Mesenteric fat pad (tissue), 1 donor: Measurements from ENCODE around the gene PKP3. TPM values are rescaled to one million over a fixed set of nuclear protein-coding genes. Genes with fewer than 3 reads are reported as not detected.
"Not testable (repeated sequence)": the region's sequence is repeated elsewhere in the genome, so short reads cannot be mapped to it uniquely, and the experiment has no call there.

ENCODE experiments used
- DNase-seq: peaks from one replicate; pipeline ENCODE4 v3.0.0-alpha.2; 2020; ENCODE audit warnings: low spot score
- total RNA-seq: library from RNA; stranded (reverse); fragmentation: NEBNext Ultra II Directional; extraction: Animal tissue kit (Norgen Biotek cat#: 25700); gene quantifications from one replicate; pipeline ENCODE4 v1.2.1, GENCODE V29; 2021
- donor health status: DM: yes; HTN: yes; CAD: no.

PKP3 gene
- total RNA-seq, 1 donor from 2014 or later = 1.2 TPM

DNA sequence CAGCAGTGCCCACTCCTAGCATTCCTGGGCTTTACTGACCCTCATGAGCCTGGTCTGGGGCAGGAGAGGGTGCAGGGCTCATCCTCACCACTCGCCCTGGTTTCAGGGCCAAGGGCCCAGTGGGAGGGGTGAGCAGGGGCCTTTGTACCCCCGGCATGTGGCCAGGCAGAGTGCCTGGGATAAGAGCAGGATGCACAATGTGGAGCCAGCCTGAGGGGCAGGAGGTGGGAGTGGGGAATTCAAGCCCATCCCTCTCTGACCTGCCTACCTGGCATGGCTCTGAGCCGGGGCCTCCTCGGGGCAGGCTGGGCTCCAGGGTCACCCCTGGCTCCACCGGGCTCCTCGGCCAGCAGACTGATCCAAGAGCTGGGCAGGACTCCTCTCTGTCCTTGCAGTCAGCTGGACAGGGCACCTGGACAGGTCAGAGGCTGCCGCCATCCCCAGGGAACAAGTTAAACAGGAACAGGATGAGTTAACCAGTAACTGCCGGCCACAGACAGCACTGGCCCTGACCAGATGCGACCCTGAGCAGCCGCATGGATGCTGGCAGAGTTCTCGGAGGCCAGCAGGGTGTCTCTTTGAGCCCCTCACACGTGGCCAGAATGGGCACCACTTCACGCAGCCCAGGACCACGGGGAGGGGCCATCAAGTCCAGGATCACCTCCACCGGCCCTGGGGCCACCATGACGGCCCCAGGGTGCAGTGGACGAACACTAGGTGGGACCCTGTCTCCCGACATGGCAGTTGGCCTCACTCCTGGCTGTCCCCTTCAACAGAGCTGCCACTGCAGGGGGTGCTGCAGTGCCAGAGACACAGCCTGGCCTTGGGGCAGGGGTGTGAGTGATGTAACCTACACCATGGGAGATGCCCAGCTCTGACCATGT is 15.8 kb downstream of the PKP3 start:
- DNase-seq = no peak

DNA sequence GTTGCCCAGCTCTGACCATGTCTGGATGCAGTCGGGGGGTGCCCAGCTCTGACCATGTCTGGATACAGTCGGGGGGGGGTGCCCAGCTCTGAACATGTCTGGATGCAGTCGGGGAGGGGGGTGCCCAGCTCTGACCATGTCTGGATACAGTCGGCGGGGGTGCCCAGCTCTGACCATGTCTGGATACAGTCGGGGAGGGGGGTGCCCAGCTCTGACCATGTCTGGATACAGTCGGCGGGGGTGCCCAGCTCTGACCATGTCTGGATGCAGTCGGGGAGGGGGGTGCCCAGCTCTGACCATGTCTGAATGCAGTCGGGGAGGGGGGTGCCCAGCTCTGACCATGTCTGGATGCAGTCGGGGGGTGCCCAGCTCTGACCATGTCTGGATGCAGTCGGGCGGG is 16.7 kb downstream of the PKP3 start:
- DNase-seq = not testable (repeated sequence)

DNA sequence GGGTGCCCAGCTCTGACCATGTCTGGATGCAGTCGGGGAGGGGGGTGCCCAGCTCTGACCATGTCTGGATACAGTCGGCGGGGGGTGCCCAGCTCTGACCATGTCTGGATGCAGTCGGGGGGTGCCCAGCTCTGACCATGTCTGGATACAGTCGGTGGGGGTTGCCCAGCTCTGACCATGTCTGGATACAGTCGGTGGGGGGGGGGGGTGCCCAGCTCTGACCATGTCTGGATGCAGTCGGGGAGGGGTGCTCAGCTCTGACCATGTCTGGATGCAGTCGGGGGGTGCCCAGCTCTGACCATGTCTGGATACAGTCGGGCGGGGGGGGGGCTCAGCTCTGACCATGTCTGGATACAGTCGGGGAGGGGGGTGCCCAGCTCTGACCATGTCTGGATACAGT is 17.5 kb downstream of the PKP3 start:
- not testable (repeated sequence) for DNase-seq

DNA sequence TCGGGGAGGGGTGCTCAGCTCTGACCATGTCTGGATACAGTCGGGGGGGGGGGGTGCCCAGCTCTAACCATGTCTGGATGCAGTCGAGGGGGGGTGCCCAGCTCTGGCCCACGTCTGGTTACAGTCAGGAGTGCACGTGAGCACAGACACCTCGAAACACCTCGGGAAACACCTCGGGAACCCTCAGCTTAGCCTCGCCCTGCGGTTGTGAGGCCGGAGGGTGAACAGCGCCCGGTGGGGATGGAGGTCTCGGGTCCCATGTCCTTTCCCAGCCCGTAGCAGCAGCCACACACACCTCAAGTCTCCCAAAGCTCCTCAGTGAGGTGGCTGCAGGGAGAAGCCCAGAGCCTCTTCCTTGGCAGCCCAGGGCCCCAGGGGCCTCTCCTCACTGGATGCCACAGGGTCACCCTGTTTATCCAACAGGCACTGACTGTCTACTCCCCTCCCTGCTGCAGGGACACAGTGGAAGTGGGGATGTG is 18.7 kb downstream of the PKP3 start:
- DNase-seq = no peak

DNA sequence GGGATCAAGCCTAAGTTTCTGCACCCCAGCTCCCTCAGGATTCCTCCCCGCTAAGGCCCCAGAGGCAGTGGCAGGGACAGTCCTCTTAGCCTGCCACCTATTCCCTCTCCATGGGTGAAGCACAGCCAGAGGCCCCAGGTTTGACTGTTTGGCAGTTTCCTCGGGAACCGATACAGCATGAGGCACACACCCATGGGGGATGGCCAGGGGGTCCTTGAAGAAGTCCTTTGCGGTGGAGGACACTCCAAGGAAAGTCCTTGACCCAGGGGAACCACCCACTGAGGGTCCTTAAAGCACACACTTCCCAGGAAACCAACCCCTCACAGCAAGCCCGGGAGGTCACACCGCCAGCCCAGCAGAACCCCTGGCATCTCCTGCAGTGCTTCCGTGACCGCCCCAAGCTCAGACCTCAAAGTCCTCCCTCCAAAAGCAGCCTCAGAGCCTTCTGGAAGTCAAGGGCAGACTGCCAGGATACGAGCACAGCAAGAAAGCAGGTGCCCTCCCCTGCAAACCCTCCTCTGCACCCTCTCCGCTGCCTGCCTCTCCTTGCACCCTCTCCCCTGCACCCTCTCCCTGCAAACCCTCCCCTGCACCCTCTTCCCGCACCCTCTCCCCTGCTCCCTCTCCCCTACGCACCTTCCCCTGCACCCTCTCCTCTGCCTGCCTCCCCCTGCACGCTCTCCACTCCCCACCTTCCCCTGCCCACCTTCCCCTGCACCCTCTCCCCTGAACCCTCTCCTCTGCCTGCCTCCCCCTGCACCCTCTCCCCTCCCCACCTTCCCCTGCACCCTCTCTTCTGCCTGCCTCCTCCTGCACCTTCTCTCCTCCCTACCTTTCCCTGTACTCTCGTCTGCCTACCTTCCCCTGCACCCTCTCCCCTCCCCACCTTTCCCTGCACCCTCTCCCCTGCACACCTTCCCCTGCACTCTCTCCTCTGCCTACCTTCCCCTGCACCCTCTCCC is 19.4 kb downstream of the PKP3 start:
- no peak for DNase-seq

- DNase-seq = no peak
Observed at GRCh38 chr11:414318-414857, 20.4 kb downstream of the PKP3 start.

DNA sequence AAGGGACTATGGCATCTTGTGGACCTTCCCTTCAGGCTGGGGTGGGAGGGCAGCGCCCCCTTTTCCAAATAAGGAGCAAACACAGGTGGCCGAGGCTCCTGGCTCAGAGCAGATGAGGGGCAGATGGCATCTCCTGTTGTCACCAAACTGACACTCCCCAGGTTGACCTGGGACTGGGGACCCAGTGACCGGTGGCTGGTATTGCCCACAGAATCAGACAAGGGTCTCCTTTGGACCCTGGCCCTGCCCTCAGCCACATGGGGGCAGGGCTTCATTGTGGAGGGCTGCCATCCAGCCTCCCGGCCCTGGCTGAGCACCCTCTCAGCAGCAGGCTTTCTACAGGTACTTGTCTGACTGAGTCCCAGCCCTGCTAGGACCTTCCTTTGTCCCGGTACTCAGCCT is 21.6 kb downstream of the PKP3 start:
- DNase-seq = no peak

DNA sequence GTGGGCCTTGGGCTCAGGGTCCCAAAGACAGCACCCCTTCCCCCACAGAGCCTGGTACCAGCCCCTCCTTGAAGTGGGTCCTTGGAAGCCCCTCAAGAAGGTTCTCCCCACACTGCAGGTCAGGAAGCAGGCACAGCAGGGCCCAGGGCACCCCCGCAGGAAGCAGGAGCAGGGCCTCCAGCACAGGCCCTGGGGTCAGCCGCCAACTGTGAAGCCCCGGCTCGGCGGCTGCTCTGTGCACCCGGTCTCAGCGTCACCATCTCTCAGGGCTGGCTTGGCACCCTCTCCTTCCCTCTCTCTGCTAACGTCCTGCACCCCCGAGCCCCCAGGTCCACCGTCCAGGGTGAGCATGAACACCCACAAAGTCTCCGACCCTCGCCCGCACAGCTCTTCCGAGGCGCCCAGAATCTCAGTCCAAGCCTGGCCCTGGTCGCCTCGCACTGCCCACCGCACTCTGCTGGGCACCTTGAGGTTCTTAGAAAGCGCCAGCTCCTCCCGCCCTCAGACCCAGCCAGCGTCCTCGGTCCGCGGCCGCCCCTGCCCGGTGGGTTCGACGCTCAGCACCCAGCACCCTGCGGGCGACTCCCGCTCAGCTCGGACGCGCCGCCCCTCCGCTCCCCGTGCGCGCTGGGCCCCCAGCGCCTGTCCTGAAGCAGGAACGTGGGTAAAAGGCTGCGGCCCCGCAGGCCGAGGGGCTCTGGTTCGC is 22.2 kb downstream of the PKP3 start:
- DNase-seq = no peak

DNA sequence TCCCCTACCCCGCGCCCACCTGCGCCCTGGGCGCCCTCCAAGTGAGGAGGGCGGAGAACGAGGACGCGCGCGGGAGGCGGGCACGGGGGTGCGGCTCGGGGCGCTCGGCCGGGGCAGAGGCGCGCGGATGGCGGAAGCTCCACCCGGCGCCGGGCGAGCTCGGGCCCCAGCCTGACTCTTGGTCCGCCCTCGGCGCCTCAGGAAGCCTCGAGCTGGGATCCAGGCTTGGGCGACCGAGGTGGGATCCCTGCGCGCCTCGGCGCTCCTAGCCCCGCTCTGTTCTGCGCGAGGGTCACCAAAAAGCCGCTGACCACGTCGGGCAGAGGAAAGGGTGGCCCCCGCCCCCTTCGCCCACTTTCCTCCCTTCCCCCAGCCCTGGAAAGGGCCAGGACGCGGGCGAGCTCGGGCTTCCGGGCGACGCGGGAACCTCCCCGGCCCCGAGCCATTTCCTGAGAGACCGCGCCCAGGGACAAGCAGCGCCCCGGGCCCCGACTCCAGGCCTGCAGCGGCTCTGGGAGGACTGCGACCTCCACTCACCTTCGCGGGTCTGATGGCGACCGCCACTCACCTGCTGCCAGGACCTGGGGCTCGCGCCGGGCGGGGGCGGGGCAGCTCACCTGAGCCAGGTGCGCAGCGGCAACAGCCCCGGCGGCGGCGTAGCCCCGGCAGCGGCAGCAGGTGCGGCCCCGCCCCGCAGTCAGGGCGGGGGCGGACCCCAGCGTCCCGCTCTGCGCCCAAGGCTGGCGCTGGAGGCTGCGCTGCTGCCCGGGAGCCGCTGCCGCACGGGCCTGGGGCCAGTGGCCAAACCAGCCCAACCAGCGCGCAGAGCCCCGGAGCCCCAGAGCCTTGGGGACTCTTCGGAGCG is 23.0 kb downstream of the PKP3 start:
- DNase-seq = no peak

GRCh38 chr11:417652-418342 is 23.8 kb downstream of the PKP3 start:
- no peak for DNase-seq

DNA sequence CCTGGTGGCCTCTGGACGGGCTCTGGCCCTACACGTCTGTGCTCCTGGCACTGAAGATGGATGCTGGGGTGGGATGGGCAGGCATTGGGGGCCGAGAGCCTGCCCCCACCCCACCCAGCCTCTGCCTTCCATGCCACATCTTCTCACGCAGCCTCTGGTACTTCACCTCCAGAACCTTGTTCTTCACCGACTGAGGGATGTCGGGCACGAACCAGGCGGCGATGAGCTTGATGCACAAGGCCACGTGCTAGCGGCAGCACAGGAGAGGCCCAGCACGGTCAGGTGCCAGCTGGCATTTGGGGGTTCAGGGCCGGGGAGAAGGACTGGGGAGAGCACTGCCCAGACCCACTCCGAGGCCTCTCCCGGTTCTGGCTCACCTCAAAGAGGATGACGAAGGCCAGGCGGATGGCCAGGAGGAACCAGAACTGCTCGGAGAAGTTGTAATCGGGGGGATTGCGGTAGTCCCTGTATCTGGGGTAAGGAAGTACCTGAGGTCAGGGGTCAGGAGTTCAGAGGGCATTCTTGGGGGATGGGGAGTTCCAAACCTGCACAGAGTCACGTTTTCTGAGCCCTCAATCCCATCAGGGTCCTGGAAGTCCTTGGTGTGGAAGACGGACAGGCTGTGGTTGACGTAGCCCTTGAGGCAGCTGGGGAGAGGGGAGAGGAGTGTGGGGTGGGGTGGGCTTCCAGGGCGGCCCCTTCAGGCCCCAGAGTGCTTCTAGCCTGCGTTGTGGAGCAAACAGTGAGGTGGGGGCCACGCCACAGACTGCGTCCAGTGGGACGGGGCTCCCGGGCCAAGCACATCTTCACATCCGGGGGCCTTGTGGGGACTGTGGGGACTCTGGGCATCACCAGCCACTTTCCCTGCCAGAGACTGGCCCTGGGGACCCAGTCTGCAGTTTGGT is 24.6 kb downstream of the PKP3 start:
- DNase-seq = no peak

- DNase-seq = no peak
Observed at GRCh38 chr11:419248-420005, 25.4 kb downstream of the PKP3 start.

GRCh38 chr11:420054-420910 is 26.3 kb downstream of the PKP3 start:
- no peak for DNase-seq

GRCh38 chr11:420911-421321 is 26.9 kb downstream of the PKP3 start:
- DNase-seq = no peak

- DNase-seq = no peak
Observed at GRCh38 chr11:422249-422656, 28.2 kb downstream of the PKP3 start.

DNA sequence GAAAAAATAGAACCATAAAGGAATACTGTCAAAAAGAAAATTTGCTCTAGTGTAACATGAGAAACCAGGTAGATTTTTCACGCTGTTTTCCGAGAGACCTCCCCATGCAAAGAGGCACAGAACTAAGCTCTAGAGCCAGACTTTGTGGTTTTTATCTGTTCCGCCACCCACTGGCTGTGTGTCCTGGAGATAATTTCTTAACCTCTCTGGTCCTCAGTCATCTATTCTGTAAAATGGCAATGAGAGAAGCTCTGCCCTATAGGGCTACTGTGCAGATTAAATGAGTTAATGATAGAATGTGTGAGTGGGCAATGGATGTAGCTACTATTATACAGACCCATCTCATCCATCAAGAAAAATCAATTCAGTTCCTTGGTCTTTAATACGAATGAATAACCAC is 30.2 kb downstream of the PKP3 start:
- no peak for DNase-seq

GRCh38 chr11:424766-425165 is 30.8 kb downstream of the PKP3 start:
- DNase-seq = not testable (repeated sequence)
